Stimulated activated CD8-positive, alpha-beta memory T cell treated with anti-CD3 and anti-CD28 coated beads, Interleukin-4, amount 100 ng/mL, for 1 hour (primary cell): ENCODE measurements around the gene ERP27.

Source experiments
- DNase-seq, 2 donors: peaks; one replicate each; pipeline ENCODE4 v3.0.0-alpha.2; 2020; ENCODE audit warnings: low read depth in 2 of 2, low spot score in 1 of 2

Gene ERP27

GRCh38 chr12:14904854-14905253 is 33.5 kb downstream of the ERP27 start:
- no peak for DNase-seq

GRCh38 chr12:14903386-14904098 is 34.8 kb downstream of the ERP27 start:
- DNase-seq: no peak

- no peak for DNase-seq
These were observed 35.9 kb downstream of the ERP27 start for GRCh38 chr12:14902465-14902864.

- no peak for DNase-seq
These were observed 37.1 kb downstream of the ERP27 start for GRCh38 chr12:14901228-14901562.

- no peak for DNase-seq
These were observed 37.7 kb downstream of the ERP27 start for GRCh38 chr12:14900521-14901227.

- no peak for DNase-seq
These were observed 41.7 kb downstream of the ERP27 start for GRCh38 chr12:14896521-14897169.

GRCh38 chr12:14893506-14894250 is 44.7 kb downstream of the ERP27 start:
- no peak for DNase-seq

GRCh38 chr12:14892726-14893505 is 45.4 kb downstream of the ERP27 start:
- no peak for DNase-seq

GRCh38 chr12:14890701-14891100 is 47.6 kb downstream of the ERP27 start:
- no peak for DNase-seq

- no peak for DNase-seq
These were observed 52.1 kb downstream of the ERP27 start for GRCh38 chr12:14886271-14886670.

GRCh38 chr12:14885718-14886221 is 52.6 kb downstream of the ERP27 start, which contains the start of gene MGP:
MGP (minus strand) TSS chr12:14885854; CDS start chr12:14885791, 63 bp downstream.
- DNase-seq: no peak

- peak; percentile 59 to 76 for DNase-seq
These were observed 53.9 kb downstream of the ERP27 start for GRCh38 chr12:14884458-14884878.

GRCh38 chr12:14883686-14884085 is 54.7 kb downstream of the ERP27 start:
- no peak for DNase-seq

GRCh38 chr12:14880890-14881453 is 57.4 kb downstream of the ERP27 start:
- DNase-seq: no peak

GRCh38 chr12:14879222-14879933 is 59.0 kb downstream of the ERP27 start:
- DNase-seq: no peak

GRCh38 chr12:14878488-14878887 is 59.8 kb downstream of the ERP27 start:
- no peak for DNase-seq

GRCh38 chr12:14876833-14877232 is 61.5 kb downstream of the ERP27 start:
- no peak for DNase-seq

- no peak for DNase-seq
These were observed 63.5 kb downstream of the ERP27 start for GRCh38 chr12:14874882-14875281.

- no peak for DNase-seq
These were observed 64.7 kb downstream of the ERP27 start for GRCh38 chr12:14873440-14874185.
